HCT116 (cell line): ENCODE results near the gene CD109. TPM values are rescaled to one million over a fixed set of nuclear protein-coding genes. Genes with fewer than 3 reads are reported as not detected.
"Not testable (repeated sequence)": the region's sequence is repeated elsewhere in the genome, so short reads cannot be mapped to it uniquely, and the experiment has no call there.

ENCODE experiments used
- ATAC-seq: fragments of 200-7000 bp; cut with Tn5 transposase; 2 replicates; pipeline ENCODE4 v1.9.1; 2020; ENCODE audit warnings: mild to moderate bottlenecking, moderate library complexity
- BruUV-seq: library from RNA; stranded (reverse); fragments of 400-500 nt; replicated peaks from 2 replicates; lab custom pipeline; 2021; lab: Mats Ljungman, UMichigan
- CTCF ChIA-PET: fragments of 300-600 bp; sonication (Branson Sonifier 250); formaldehyde crosslinking; loops from one replicate; lab custom pipeline; 2021; ENCODE audit warnings: antibody characterized with exemption; lab: Charles Lee
- POLR2A ChIA-PET: fragments of 300-600, 350-600 bp; sonication (Branson Sonifier 250); formaldehyde crosslinking; loops from one replicate; lab custom pipeline; 2021; ENCODE audit warnings: antibody characterized with exemption; lab: Charles Lee
- RAD21 ChIA-PET, 2 experiments: fragments of 300-600 bp; sonication (Branson Sonifier 250); formaldehyde crosslinking; loops; one replicate each; lab custom pipeline; 2023; ENCODE audit warnings: low total read pairs in 2 of 2; ENCODE audit not compliant: uncharacterized antibody in 2 of 2, unreplicated experiment in 2 of 2, low non-redundant PET in 1 of 2; lab: Charles Lee
- DNase-seq: peaks from one replicate; pipeline ENCODE4 v3.0.0-alpha.2; 2010; ENCODE audit warnings: low read depth, low spot score
- H2AFZ ChIP-seq: fragments of 200-600 bp; shearing (Covaris generic), sonication (generic); 2 replicates; pipeline ENCODE4 v1.6.1; 2017; ENCODE audit warnings: low read depth, mixed run types, mixed read lengths, antibody characterized with exemption, low read length; ENCODE audit not compliant: poor library complexity, severe bottlenecking
- H3K27ac ChIP-seq: 2 replicates; pipeline ENCODE4 v1.5.1; 2012; ENCODE audit warnings: low read depth, low read length
- H3K27me3 ChIP-seq: fragments of 200-600 bp; sonication (generic); 2 replicates; pipeline ENCODE4 v1.6.1; 2016; ENCODE audit warnings: mixed run types, low read length, mixed read lengths; ENCODE audit not compliant: insufficient read depth
- H3K36me3 ChIP-seq, 2 experiments: fragments of 200-500 bp in 1 of 2; fragments of 200-600 bp in 1 of 2; sonication (Bioruptor generic) in 1 of 2; sonication (generic) in 1 of 2; 2 replicates each; pipeline versions ENCODE4 v1.5.1 to v1.6.1; 2014 to 2016; ENCODE audit warnings: low read length in 2 of 2, inconsistent platforms in 1 of 2, mixed read lengths in 1 of 2, mixed run types in 1 of 2; ENCODE audit not compliant: insufficient read depth in 2 of 2, control insufficient read depth in 1 of 2
- H3K4me1 ChIP-seq, 2 experiments: fragments of 200-600 bp in 1 of 2; sonication (generic) in 1 of 2; 2 replicates each; pipeline versions ENCODE4 v1.5.1 to v1.6.1; 2012 to 2017; ENCODE audit warnings: low read length in 2 of 2, inconsistent platforms in 1 of 2, mild to moderate bottlenecking in 1 of 2, mixed read lengths in 1 of 2, mixed run types in 1 of 2, moderate library complexity in 1 of 2; ENCODE audit not compliant: insufficient read depth in 2 of 2, control insufficient read depth in 1 of 2
- H3K4me2 ChIP-seq: fragments of 200-600 bp; sonication (generic); 2 replicates; pipeline ENCODE4 v1.6.1; 2017; ENCODE audit warnings: mixed run types, low read length, mixed read lengths
- H3K4me3 ChIP-seq, 2 experiments: fragments of 200-600 bp in 1 of 2; sonication (generic) in 1 of 2; replicated peaks in 1 of 2; 2 replicates each; pipeline ENCODE4 v1.5.1; 2011 to 2016; ENCODE audit warnings: low read length in 2 of 2, control low read depth in 1 of 2, low read depth in 1 of 2, mild to moderate bottlenecking in 1 of 2, mixed read lengths in 1 of 2, mixed run types in 1 of 2
- H3K79me2 ChIP-seq: fragments of 200-600 bp; sonication (generic); 2 replicates; pipeline ENCODE4 v1.6.1; 2017; ENCODE audit warnings: mild to moderate bottlenecking, mixed run types, low read length, moderate library complexity, mixed read lengths; ENCODE audit not compliant: insufficient read depth
- H3K9ac ChIP-seq: fragments of 200-600 bp; sonication (generic); 2 replicates; pipeline ENCODE4 v1.6.1; 2016; ENCODE audit warnings: low read length, mixed read lengths
- H3K9me2 ChIP-seq: fragments of 200-600 bp; sonication (generic), shearing (Covaris generic); 2 replicates; pipeline ENCODE4 v1.6.1; 2017; ENCODE audit warnings: mixed run types, mild to moderate bottlenecking, moderate library complexity; ENCODE audit not compliant: insufficient read depth
- H3K9me3 ChIP-seq, 2 experiments: fragments of 200-500 bp in 1 of 2; fragments of 200-600 bp in 1 of 2; sonication (Bioruptor generic) in 1 of 2; sonication (generic) in 1 of 2; 2 replicates each; pipeline ENCODE4 v1.6.1; 2014 to 2017; ENCODE audit warnings: low read length in 2 of 2, mixed read lengths in 2 of 2, inconsistent platforms in 1 of 2, low read depth in 1 of 2, mild to moderate bottlenecking in 1 of 2, mixed run types in 1 of 2, moderate library complexity in 1 of 2; ENCODE audit not compliant: control insufficient read depth in 1 of 2, insufficient read depth in 1 of 2
- H4K20me1 ChIP-seq: fragments of 200-600 bp; sonication (generic), shearing (Covaris generic); 2 replicates; pipeline ENCODE4 v1.6.1; 2017; ENCODE audit warnings: mixed run types, mild to moderate bottlenecking, moderate library complexity; ENCODE audit not compliant: insufficient read depth
- CBX3 ChIP-seq: IDR thresholded peaks from 2 replicates; pipeline ENCODE4 v1.6.1; 2012; ENCODE audit warnings: low read depth
- CEBPB ChIP-seq: IDR thresholded peaks from 2 replicates; pipeline ENCODE4 v1.6.1; 2012; ENCODE audit warnings: low read depth
- EZH2 ChIP-seq: fragments of 200-600 bp; sonication (generic); IDR thresholded peaks from 2 replicates; pipeline ENCODE4 v1.6.1; 2017; ENCODE audit warnings: antibody characterized with exemption, mixed run types
- JUND ChIP-seq: IDR thresholded peaks from 2 replicates; pipeline ENCODE4 v1.6.1; 2012
- POLR2A ChIP-seq: IDR thresholded peaks from 2 replicates; pipeline ENCODE4 v1.7.0; 2011; ENCODE audit warnings: borderline replicate concordance; ENCODE audit not compliant: insufficient read depth, insufficient read length; ENCODE audit errors: extremely low read depth
- POLR2AphosphoS5 ChIP-seq: IDR thresholded peaks from 2 replicates; pipeline ENCODE4 v1.6.1; 2011; ENCODE audit warnings: mild to moderate bottlenecking, low read depth, low read length, moderate library complexity
- RAD21 ChIP-seq: IDR thresholded peaks from 2 replicates; pipeline ENCODE4 v1.6.1; 2012; ENCODE audit warnings: low read depth, mild to moderate bottlenecking
- SP1 ChIP-seq: IDR thresholded peaks from 2 replicates; pipeline ENCODE4 v1.6.1; 2012; ENCODE audit warnings: low read depth
- TCF7L2 ChIP-seq: IDR thresholded peaks from 2 replicates; pipeline ENCODE4 v1.7.0; 2011; ENCODE audit warnings: borderline replicate concordance, inconsistent platforms; ENCODE audit not compliant: insufficient read depth, insufficient read length; ENCODE audit errors: extremely low read depth
- YY1 ChIP-seq: IDR thresholded peaks from 2 replicates; pipeline ENCODE4 v1.6.1; 2011; ENCODE audit warnings: low read length, low read depth, moderate library complexity, mild to moderate bottlenecking; ENCODE audit not compliant: insufficient replicate concordance; ENCODE audit errors: extremely low read depth
- ZFX ChIP-seq: fragments of 450-650 bp; IDR thresholded peaks from 2 replicates; pipeline ENCODE4 v1.6.1; 2017
- ZNF274 ChIP-seq: fragments of 200-500 bp; sonication (Bioruptor generic); IDR thresholded peaks from 2 replicates; pipeline ENCODE4 v1.6.1; 2014; ENCODE audit warnings: mild to moderate bottlenecking, low read depth, low read length, inconsistent platforms
- intact Hi-C: fragments of 100-400 bp; cut with micrococcal nuclease; formaldehyde crosslinking; loops from 2 replicates; pipeline ENCODE4 v1.10.0; 2022
- total RNA-seq: library from RNA; stranded (reverse); gene quantifications from one replicate; pipeline ENCODE4 v1.2.1, GENCODE V29; 2021; ENCODE audit not compliant: unreplicated experiment

CD109 gene
- total RNA-seq, 1 experiment from 2014 or later, result 42.1 TPM

DNA sequence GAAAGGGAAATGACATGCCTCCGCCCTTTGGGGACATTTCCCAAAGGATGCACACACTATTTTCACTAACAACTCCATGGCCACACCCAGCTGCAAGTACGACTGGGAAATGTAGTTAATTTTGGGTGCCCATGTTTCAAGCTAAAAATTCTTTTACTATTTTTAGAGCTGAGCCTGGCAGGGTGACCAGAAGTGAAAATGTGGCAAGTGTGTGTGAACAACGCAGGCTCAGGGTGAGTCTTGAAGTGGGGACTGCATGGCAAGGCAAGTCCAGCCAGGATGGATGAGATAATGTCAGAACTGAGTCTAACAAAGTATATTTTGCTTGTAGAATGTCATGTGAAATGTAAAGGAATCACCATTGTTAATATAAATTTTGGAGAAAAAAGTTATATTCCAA lies 17.0 kb upstream of the CD109 start:
- H3K27me3 ChIP-seq, result no peaks in the 10 kb centered on the region
- H3K4me3 ChIP-seq, result no peak overlapping the region
- no peak for DNase-seq
- H3K9me2 ChIP-seq, result no peaks in the 10 kb centered on the region
- ChIA-PET POLR2A (interaction anchor here (0.9 kb wide), 1 partner anchor 52 kb away, joined by 3 read pairs; no protein-coding TSS in a partner anchor), CTCF (interaction anchor here (0.6 to 4.9 kb wide), 2 partner anchors 26 to 54 kb away, joined by 3 to 43 read pairs; no protein-coding TSS in a partner anchor), RAD21 (interaction anchor here in 1 of 2 experiments (1.2 kb wide), 1 partner anchor 54 kb away, joined by 3 read pairs; no protein-coding TSS in a partner anchor)
- BruUV-seq, result no TSS peak
- H4K20me1 ChIP-seq, result no peaks in the 10 kb centered on the region
- no peak for ATAC-seq
- H3K79me2 ChIP-seq, result no peaks in the 10 kb centered on the region
- TF ChIP-seq EZH2, result no peak
- no peak for TF ChIP-seq TCF7L2
- TF ChIP-seq YY1, result no peak
- TF ChIP-seq CEBPB, result no peak
- no peak for TF ChIP-seq ZNF274
- TF ChIP-seq JUND, result no peak
- TF ChIP-seq ZFX, result no peak
- TF ChIP-seq CBX3, result no peak
- no peak for TF ChIP-seq POLR2AphosphoS5
- no peak for TF ChIP-seq RAD21
- TF ChIP-seq SP1, result no peak
- no peak for TF ChIP-seq POLR2A
- intact Hi-C loops, result loop anchor here (5.0 kb wide), 1 partner anchor 1528 kb away; the partner anchor contains the start of gene COL12A1
- no peak overlapping the region for H2AFZ ChIP-seq
- no peak overlapping the region for H3K27ac ChIP-seq
- H3K4me2 ChIP-seq, result no peak overlapping the region
- no peaks in the 10 kb centered on the region; a peak in 1 of 4 replicates for H3K9me3 ChIP-seq
- peaks cover 19 to 32% of the 10 kb centered on the region in 2 experiments for H3K4me1 ChIP-seq
- H3K36me3 ChIP-seq, result no peaks in the 10 kb centered on the region
- H3K9ac ChIP-seq, result no peak overlapping the region

DNA sequence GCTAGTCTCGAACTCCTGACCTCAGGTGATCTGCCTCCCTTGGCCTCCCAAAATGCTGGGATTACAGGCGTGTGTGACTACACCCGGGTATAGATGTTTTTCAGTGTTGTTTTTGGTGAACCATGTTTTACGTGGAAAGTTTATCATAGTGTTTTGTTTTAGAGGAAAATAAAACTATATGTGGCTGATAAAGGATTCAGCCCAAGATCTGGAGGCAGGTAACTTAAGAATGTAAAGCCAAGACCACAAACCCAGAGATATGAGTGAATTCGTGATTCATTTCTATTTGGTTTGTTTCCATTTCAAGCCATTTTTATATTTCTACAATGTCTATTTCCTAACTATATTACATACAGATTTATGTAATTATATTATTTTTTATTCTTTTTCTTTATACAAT lies 16.2 kb upstream of the CD109 start:
- POLR2A ChIA-PET, H3K36me3 ChIP-seq, H3K9ac ChIP-seq, H4K20me1 ChIP-seq, H3K27ac ChIP-seq, H3K27me3 ChIP-seq, H3K9me3 ChIP-seq, BruUV-seq, H3K79me2 ChIP-seq, RAD21 ChIA-PET, H3K9me2 ChIP-seq, ATAC-seq, H3K4me3 ChIP-seq, DNase-seq, H2AFZ ChIP-seq: not testable (repeated sequence)
- peak overlapping the region; percentile 65 for H3K4me2 ChIP-seq
- intact Hi-C loops, result loop anchor here (5.0 kb wide), 1 partner anchor 1527 kb away; the partner anchor contains the start of gene COL12A1
- CTCF ChIA-PET, result interaction anchor here (1.1 to 1.2 kb wide), 2 partner anchors 9 to 53 kb away, joined by 3 to 7 read pairs; no protein-coding TSS in a partner anchor
- peaks cover 19 to 32% of the 10 kb centered on the region in 2 experiments for H3K4me1 ChIP-seq
